Caco-2 (cell line): ENCODE measurements around the gene ATP2C2. TPM values are rescaled to one million over a fixed set of nuclear protein-coding genes. Genes with fewer than 3 reads are reported as not detected.

Source experiments
- Bru-seq: library from RNA; stranded (reverse); fragments of 400-500 nt; gene quantifications from one replicate; lab custom pipeline; 2021; lab: Mats Ljungman, UMichigan
- BruChase-seq, 2 experiments: library from RNA; stranded (reverse); fragments of 400-500 nt; gene quantifications; one replicate each; lab custom pipeline; 2021; lab: Mats Ljungman, UMichigan
- BruUV-seq: library from RNA; stranded (reverse); fragments of 400-500 nt; replicated peaks from 2 replicates; lab custom pipeline; 2021; lab: Mats Ljungman, UMichigan
- CTCF ChIA-PET: fragments of 300-600 bp; sonication (Branson Sonifier 250); formaldehyde crosslinking; loops from one replicate; lab custom pipeline; 2022; ENCODE audit warnings: antibody characterized with exemption; lab: Charles Lee
- POLR2A ChIA-PET: fragments of 300-600 bp; sonication (Branson Sonifier 250); formaldehyde crosslinking; loops from one replicate; lab custom pipeline; 2022; ENCODE audit warnings: antibody characterized with exemption; lab: Charles Lee
- DNase-seq, 2 experiments: peaks; one replicate each; pipeline versions ENCODE4 v3.0.0 to v3.0.0-alpha.2; 2020 to 2022
- H3K27me3 ChIP-seq: replicated peaks from 2 replicates; pipeline ENCODE4 v1.6.0; 2011; ENCODE audit warnings: low read length; ENCODE audit not compliant: control insufficient read depth, insufficient read depth
- H3K36me3 ChIP-seq: 2 replicates; pipeline ENCODE4 v1.5.1; 2011; ENCODE audit warnings: low read length; ENCODE audit not compliant: control insufficient read depth, insufficient read depth
- H3K4me1 ChIP-seq: fragments of 250-450 bp; sonication (Bioruptor Pico); 2 replicates; pipeline ENCODE4 v1.5.1; 2020; ENCODE audit warnings: mild to moderate bottlenecking
- H3K4me3 ChIP-seq: 2 replicates; pipeline ENCODE4 v1.5.1; 2011; ENCODE audit warnings: low read depth, mild to moderate bottlenecking, control low read depth, low read length
- H3K9me3 ChIP-seq: fragments of 250-450 bp; sonication (Bioruptor Pico); 2 replicates; pipeline ENCODE4 v1.5.1; 2020; ENCODE audit warnings: mild to moderate bottlenecking, moderate library complexity
- H3K27ac Mint-ChIP-seq: one replicate; pipeline ENCODE4 v1.8.0; 2022; ENCODE audit warnings: mixed read lengths; ENCODE audit not compliant: unreplicated experiment
- H3K27me3 Mint-ChIP-seq: one replicate; pipeline ENCODE4 v1.8.0; 2022; ENCODE audit warnings: mixed read lengths; ENCODE audit not compliant: insufficient read depth, unreplicated experiment
- H3K36me3 Mint-ChIP-seq: one replicate; pipeline ENCODE4 v1.8.0; 2022; ENCODE audit warnings: mild to moderate bottlenecking, mixed read lengths; ENCODE audit not compliant: insufficient read depth, unreplicated experiment
- H3K4me1 Mint-ChIP-seq: one replicate; pipeline ENCODE4 v1.8.0; 2022; ENCODE audit warnings: low read depth, mixed read lengths; ENCODE audit not compliant: unreplicated experiment
- H3K4me3 Mint-ChIP-seq: one replicate; pipeline ENCODE4 v1.8.0; 2022; ENCODE audit warnings: mild to moderate bottlenecking, moderate library complexity, mixed read lengths; ENCODE audit not compliant: unreplicated experiment
- H3K9me3 Mint-ChIP-seq: one replicate; pipeline ENCODE4 v1.8.0; 2022; ENCODE audit warnings: mixed read lengths; ENCODE audit not compliant: unreplicated experiment
- CTCF ChIP-seq, 2 experiments: fragments of 200-600 bp in 1 of 2; IDR thresholded peaks; 1 replicate in 1 of 2; 2 replicates in 1 of 2; pipeline versions ENCODE4 v1.5.1 to v1.8.0; 2011 to 2022; ENCODE audit warnings: antibody characterized with exemption in 1 of 2, control low read depth in 1 of 2, inconsistent platforms in 1 of 2, low read depth in 1 of 2, low read length in 1 of 2, mild to moderate bottlenecking in 1 of 2, moderate library complexity in 1 of 2; ENCODE audit not compliant: insufficient read depth in 1 of 2, severe bottlenecking in 1 of 2, unreplicated experiment in 1 of 2
- intact Hi-C: fragments of 100-400 bp; cut with micrococcal nuclease; formaldehyde crosslinking; loops from one replicate; pipeline ENCODE4 v1.10.0; 2022; ENCODE audit not compliant: unreplicated experiment
- long read RNA-seq: library from polyadenylated mRNA; stranded (forward); transcript quantifications from one replicate; pipeline ENCODE4 v2.0.0, GENCODE V29; 2022
- total RNA-seq: library from RNA; stranded (reverse); gene quantifications from 2 replicates; pipeline ENCODE4 v1.2.3, GENCODE V29; 2022

ATP2C2 gene
- total RNA-seq (45.7 and 47.0 TPM in 2 replicates), Bru-seq, nascent RNA (percentile 68 among the genes with signal in this experiment), BruChase-seq, experiment 1, labeled RNA remaining after a 2-hour chase (percentile 65 among the genes with signal in this experiment), BruChase-seq, experiment 2, labeled RNA remaining after a 6-hour chase (percentile 70 among the genes with signal in this experiment)
- long read RNA-seq, transcript ATP2C2-201 (27 exons, 3,376 nt), result major isoform, 27 of 79 reads
- long read RNA-seq, partial matches to known transcripts, result 22 of 79 reads
- long read RNA-seq, other reads (novel, unspliced or antisense), result 26 of 79 reads

- Histone ChIP-seq H3K4me3 (peak within 1 kb of the TSS; percentile 65), H3K27me3 (no peaks in the 10 kb centered on the region), H3K9me3 (no peaks in the 10 kb centered on the region), H3K4me1 (peaks cover 15% of the 10 kb centered on the region), H3K36me3 (no peaks in the 10 kb centered on the region)
- Mint-ChIP-seq H3K4me1 (peaks cover 16% of the 10 kb centered on the region), H3K36me3 (peaks cover 13% of the 10 kb centered on the region), H3K27ac (peak within 1 kb of the TSS; percentile 93), H3K27me3 (no peaks in the 10 kb centered on the region), H3K9me3 (no peaks in the 10 kb centered on the region), H3K4me3 (peak within 1 kb of the TSS; percentile 93)
- ChIA-PET CTCF (interaction anchor here (0.6 to 1.9 kb wide), 7 partner anchors 11 to 584 kb away, joined by 3 to 8 read pairs (median 3); no protein-coding TSS in a partner anchor), POLR2A (interaction anchor here (0.6 to 1.8 kb wide), 8 partner anchors 9 to 320 kb away, joined by 3 to 7 read pairs (median 4); no protein-coding TSS in a partner anchor)
- intact Hi-C loops, result loop anchor here (1.0 to 10.0 kb wide), 2 partner anchors 28 to 94 kb away; no protein-coding TSS in a partner anchor
- BruUV-seq, result no TSS peak
- no peak for TF ChIP-seq CTCF (IDR thresholded peaks at IDR 0.05; ENCODE audit: insufficient read depth in 1 of 2, low read depth in 1 of 2, low read length in 1 of 2, severe bottlenecking in 1 of 2, unreplicated experiment in 1 of 2)
- peak; percentile 89 to 95 for DNase-seq
These were observed at the start of gene ATP2C2 for GRCh38 chr16:84368308-84368996. Gene ATP2C2, plus strand, starts transcription at chr16:84368538. Its CDS starts 78 bp downstream, at chr16:84368616.

GRCh38 chr16:84319146-84319760 lies 49.1 kb upstream of the ATP2C2 start:
- H3K27me3 ChIP-seq, result no peaks in the 10 kb centered on the region
- no peak overlapping the region for H3K27ac Mint-ChIP-seq
- TF ChIP-seq CTCF (IDR thresholded peaks at IDR 0.05; ENCODE audit: insufficient read depth in 1 of 2, low read depth in 1 of 2, low read length in 1 of 2, severe bottlenecking in 1 of 2, unreplicated experiment in 1 of 2), result no peak
- no peak overlapping the region for H3K4me3 Mint-ChIP-seq
- H3K27me3 Mint-ChIP-seq, result no peaks in the 10 kb centered on the region
- H3K4me1 Mint-ChIP-seq, result peaks cover 10% of the 10 kb centered on the region
- H3K36me3 Mint-ChIP-seq, result peaks cover 5% of the 10 kb centered on the region
- no peaks in the 10 kb centered on the region for H3K9me3 ChIP-seq
- intact Hi-C loops, result no loop called here
- ChIA-PET CTCF (no interaction called here), POLR2A (no interaction called here)
- no peaks in the 10 kb centered on the region for H3K9me3 Mint-ChIP-seq
- BruUV-seq, result no TSS peak
- no peaks in the 10 kb centered on the region for H3K4me1 ChIP-seq
- H3K36me3 ChIP-seq, result no peaks in the 10 kb centered on the region
- DNase-seq, result no peak
- H3K4me3 ChIP-seq, result no peak overlapping the region

- Histone ChIP-seq H3K27me3 (no peaks in the 10 kb centered on the region), H3K4me3 (no peak overlapping the region), H3K9me3 (no peaks in the 10 kb centered on the region), H3K4me1 (no peaks in the 10 kb centered on the region), H3K36me3 (no peaks in the 10 kb centered on the region)
- Mint-ChIP-seq H3K36me3 (no peaks in the 10 kb centered on the region), H3K9me3 (no peaks in the 10 kb centered on the region), H3K4me3 (no peak overlapping the region), H3K27ac (no peak overlapping the region), H3K4me1 (peaks cover 4% of the 10 kb centered on the region), H3K27me3 (no peaks in the 10 kb centered on the region)
- no peak for DNase-seq
- TF ChIP-seq CTCF (IDR thresholded peaks at IDR 0.05; ENCODE audit: insufficient read depth in 1 of 2, low read depth in 1 of 2, low read length in 1 of 2, severe bottlenecking in 1 of 2, unreplicated experiment in 1 of 2), result no peak
- ChIA-PET POLR2A (no interaction called here), CTCF (no interaction called here)
- BruUV-seq, result no TSS peak
- intact Hi-C loops, result no loop called here
These were observed 47.8 kb upstream of the ATP2C2 start for GRCh38 chr16:84320511-84320910.
